Measurements from ENCODE around the gene OR7D4.
A peak's percentile ranks its signal among the peaks of the same experiment; 100 is the strongest.
"Not testable (repeated sequence)": the region's sequence is repeated elsewhere in the genome, so short reads cannot be mapped to it uniquely, and the experiment has no call there.

Gene OR7D4

GRCh38 chr19:9219489-9219888, at the start of gene OR7D4:
OR7D4 (minus strand) TSS chr19:9219589; CDS start chr19:9214837, 4,752 bp downstream.
- DNase-seq, result no peak

- no peak for DNase-seq
These were observed 31.8 kb upstream of the OR7D4 start for GRCh38 chr19:9251236-9251635.

- no peak for DNase-seq
These were observed 31.2 kb upstream of the OR7D4 start, which contains the start of gene OR7E24 for GRCh38 chr19:9250630-9251029. OR7E24 (plus strand) TSS chr19:9250930; CDS start chr19:9251044, 114 bp downstream.

- DNase-seq, result peak; percentile 51
These were observed 13.8 kb downstream of the OR7D4 start for GRCh38 chr19:9205501-9206113.

- not testable (repeated sequence) for DNase-seq
These were observed 21.3 kb downstream of the OR7D4 start for GRCh38 chr19:9198044-9198443.

- DNase-seq, result no peak
These were observed 29.9 kb downstream of the OR7D4 start for GRCh38 chr19:9189535-9189934.

GRCh38 chr19:9187191-9187590, 32.2 kb downstream of the OR7D4 start:
- DNase-seq, result no peak

GRCh38 chr19:9183000-9183399, 36.4 kb downstream of the OR7D4 start:
- DNase-seq, result no peak

- DNase-seq, result no peak
These were observed 40.5 kb downstream of the OR7D4 start, which contains the start of gene OR7D2 for GRCh38 chr19:9178901-9179300. OR7D2 (plus strand) TSS chr19:9178979; CDS start chr19:9185782, 6,803 bp downstream.

- no peak for DNase-seq
These were observed 44.1 kb downstream of the OR7D4 start for GRCh38 chr19:9175326-9175725.

- DNase-seq, result no peak
These were observed 47.9 kb downstream of the OR7D4 start for GRCh38 chr19:9171393-9171991.

- no peak for DNase-seq
These were observed 52.5 kb downstream of the OR7D4 start for GRCh38 chr19:9166846-9167245.

- DNase-seq, result no peak
These were observed 54.1 kb downstream of the OR7D4 start for GRCh38 chr19:9165261-9165660.

GRCh38 chr19:9161427-9161826, 58.0 kb downstream of the OR7D4 start:
- no peak for DNase-seq
